Fibroblast of the aortic adventitia (primary cell): ENCODE results near the gene AMELX. TPM values are rescaled to one million over a fixed set of nuclear protein-coding genes. Genes with fewer than 3 reads are reported as not detected.

Experiments
- DNase-seq: peaks from one replicate; pipeline ENCODE4 v3.0.0-alpha.2; 2010; ENCODE audit warnings: low read depth
- H3K4me3 ChIP-seq: 2 replicates; pipeline ENCODE4 v1.5.1; 2011; ENCODE audit warnings: low read depth, mild to moderate bottlenecking, control low read depth, low read length, moderate library complexity
- CTCF ChIP-seq: IDR thresholded peaks from 2 replicates; pipeline ENCODE4 v1.5.1; 2011; ENCODE audit warnings: mild to moderate bottlenecking, low read length, control low read depth, inconsistent platforms; ENCODE audit not compliant: insufficient read depth
- total RNA-seq: library from RNA; depleted of rRNA; stranded (reverse); fragments of >200 nt; gene quantifications from 2 replicates; pipeline ENCODE4 v1.2.3, GENCODE V29; 2012; ENCODE audit warnings: low replicate concordance

Gene AMELX
- not detected in 2 replicates for total RNA-seq

GRCh38 chrX:11293113-11293512 is at the start of gene AMELX:
AMELX (plus strand) TSS chrX:11293413; CDS start chrX:11294789, 1,376 bp downstream.
- TF ChIP-seq CTCF: no peak
- no peak for DNase-seq
- H3K4me3 ChIP-seq: no peak within 1 kb of the TSS

GRCh38 chrX:11244636-11245035 is 48.6 kb upstream of the AMELX start:
- no peak overlapping the region for H3K4me3 ChIP-seq
- TF ChIP-seq CTCF: no peak
- DNase-seq: peak; percentile 82

GRCh38 chrX:11254417-11255109 is 38.6 kb upstream of the AMELX start:
- no peak for DNase-seq
- no peak for TF ChIP-seq CTCF
- no peak overlapping the region for H3K4me3 ChIP-seq

GRCh38 chrX:11257290-11257689 is 35.9 kb upstream of the AMELX start:
- no peak overlapping the region for H3K4me3 ChIP-seq
- TF ChIP-seq CTCF: no peak

GRCh38 chrX:11257711-11258110 is 35.5 kb upstream of the AMELX start:
- no peak overlapping the region for H3K4me3 ChIP-seq
- no peak for DNase-seq
- no peak for TF ChIP-seq CTCF

More at GRCh38 chrX:11257290-11257689, 35.9 kb upstream of the AMELX start:
- no peak for DNase-seq

GRCh38 chrX:11259437-11259836 is 33.8 kb upstream of the AMELX start:
- no peak for DNase-seq
- TF ChIP-seq CTCF: no peak
- no peak overlapping the region for H3K4me3 ChIP-seq

- no peak overlapping the region for H3K4me3 ChIP-seq
- TF ChIP-seq CTCF: no peak
- peak; percentile 73 for DNase-seq
Measured at GRCh38 chrX:11261260-11261659, 32.0 kb upstream of the AMELX start.
